Endothelial cell of umbilical vein (primary cell): ENCODE data around the gene LINC01488. TPM values are rescaled to one million over a fixed set of nuclear protein-coding genes. Genes with fewer than 3 reads are reported as not detected.

Experiments
- BruUV-seq: library from RNA; stranded (reverse); fragments of 400-500 nt; replicated peaks from 2 replicates; lab custom pipeline; 2021; lab: Mats Ljungman, UMichigan
- CTCF ChIA-PET: fragments of 300-600, 350-600 bp; sonication (Branson Sonifier 250); formaldehyde crosslinking; loops from one replicate; lab custom pipeline; 2021; ENCODE audit warnings: antibody characterized with exemption, inconsistent platforms; lab: Charles Lee
- POLR2A ChIA-PET: fragments of 300-600, 350-600 bp; sonication (Branson Sonifier 250); formaldehyde crosslinking; loops from one replicate; lab custom pipeline; 2021; ENCODE audit warnings: antibody characterized with exemption, inconsistent platforms; lab: Charles Lee
- DNase-seq: peaks from one replicate; pipeline ENCODE4 v3.0.0-alpha.2; 2011; ENCODE audit warnings: low read depth, low spot score
- FAIRE-seq: peaks from 2 replicates; lab custom pipeline; 2011; peaks lifted over from hg19 to GRCh38; lab: Jason Lieb, UNC
- H2AFZ ChIP-seq: 2 replicates; pipeline ENCODE4 v1.6.0; 2012; ENCODE audit warnings: low read depth, low read length, control low read depth, inconsistent platforms
- H3K27ac ChIP-seq: 2 replicates; pipeline ENCODE4 v1.5.1; 2011; ENCODE audit warnings: low read depth, mild to moderate bottlenecking, control low read depth, low read length, moderate library complexity; ENCODE audit not compliant: insufficient read depth
- H3K27me3 ChIP-seq, 2 experiments: 2 replicates each; pipeline versions ENCODE4 v1.6.0 to v1.6.1; 2011; ENCODE audit warnings: low read length in 2 of 2, mixed read lengths in 1 of 2; ENCODE audit not compliant: control insufficient read depth in 2 of 2, insufficient read depth in 2 of 2
- H3K36me3 ChIP-seq, 2 experiments: 2 replicates in 1 of 2; 3 replicates in 1 of 2; pipeline ENCODE4 v1.5.1; 2011; ENCODE audit warnings: low read length in 2 of 2, mild to moderate bottlenecking in 1 of 2, moderate library complexity in 1 of 2; ENCODE audit not compliant: control insufficient read depth in 2 of 2, insufficient read depth in 2 of 2; ENCODE audit errors: extremely low read depth in 1 of 2
- H3K4me1 ChIP-seq: 3 replicates; pipeline ENCODE4 v1.5.1; 2011; ENCODE audit warnings: mild to moderate bottlenecking, low read length; ENCODE audit not compliant: control insufficient read depth, insufficient read depth; ENCODE audit errors: extremely low read depth
- H3K4me2 ChIP-seq: 2 replicates; pipeline ENCODE4 v1.6.1; 2011; ENCODE audit warnings: low read length, control low read depth, mixed read lengths; ENCODE audit not compliant: insufficient read depth
- H3K4me3 ChIP-seq, 3 experiments: fragments of 200-600 bp in 1 of 3; sonication (generic), shearing (Covaris generic) in 1 of 3; replicated peaks in 1 of 3; 2 replicates each; pipeline ENCODE4 v1.5.1; 2011 to 2016; ENCODE audit warnings: control low read depth in 3 of 3, low read length in 3 of 3, mild to moderate bottlenecking in 2 of 3, inconsistent platforms in 1 of 3, low read depth in 1 of 3, moderate library complexity in 1 of 3; ENCODE audit not compliant: insufficient read depth in 1 of 3
- H3K79me2 ChIP-seq: 2 replicates; pipeline ENCODE4 v1.6.0; 2012; ENCODE audit warnings: low read length, inconsistent platforms; ENCODE audit not compliant: control insufficient read depth, insufficient read depth
- H3K9ac ChIP-seq: replicated peaks from 2 replicates; pipeline ENCODE3; 2011; ENCODE audit warnings: low read length, control low read depth; ENCODE audit not compliant: insufficient read depth; ENCODE audit errors: extremely low read depth
- H3K9me1 ChIP-seq: replicated peaks from 3 replicates; pipeline ENCODE4 v1.6.0; 2011; ENCODE audit warnings: mild to moderate bottlenecking, low read length; ENCODE audit not compliant: control insufficient read depth, insufficient read depth; ENCODE audit errors: extremely low read depth
- H3K9me3 ChIP-seq: replicated peaks from 2 replicates; pipeline ENCODE4 v1.5.1; 2012; ENCODE audit warnings: low read length, inconsistent platforms; ENCODE audit not compliant: control insufficient read depth, insufficient read depth
- H4K20me1 ChIP-seq: replicated peaks from 2 replicates; pipeline ENCODE3; 2011; ENCODE audit warnings: mild to moderate bottlenecking, low read length; ENCODE audit not compliant: control insufficient read depth, insufficient read depth; ENCODE audit errors: extremely low read depth
- CTCF ChIP-seq, 2 donors: IDR thresholded peaks; 1 replicate in 1 of 2; 2 replicates in 1 of 2; pipeline ENCODE4 v1.5.1; 2011; ENCODE audit warnings: low read length in 2 of 2, mild to moderate bottlenecking in 2 of 2, moderate library complexity in 2 of 2, control low read depth in 1 of 2, inconsistent platforms in 1 of 2, low read depth in 1 of 2; ENCODE audit not compliant: insufficient read depth in 1 of 2; ENCODE audit errors: extremely low read depth in 1 of 2
- EZH2 ChIP-seq: IDR thresholded peaks from 2 replicates; pipeline ENCODE4 v1.6.1; 2012; ENCODE audit warnings: borderline replicate concordance, low read depth, mild to moderate bottlenecking, moderate library complexity, low read length, inconsistent platforms; ENCODE audit not compliant: severe bottlenecking
- FOS ChIP-seq: IDR thresholded peaks from 2 replicates; pipeline ENCODE4 v1.6.1; 2011; ENCODE audit warnings: mild to moderate bottlenecking, low read length, moderate library complexity, borderline replicate concordance; ENCODE audit not compliant: insufficient read depth
- GATA2 ChIP-seq: IDR thresholded peaks from 2 replicates; pipeline ENCODE4 v1.7.0; 2011; ENCODE audit warnings: low read depth, mild to moderate bottlenecking, moderate library complexity, mixed read lengths, low read length; ENCODE audit not compliant: insufficient read length, insufficient read depth
- JUN ChIP-seq: IDR thresholded peaks from 2 replicates; pipeline ENCODE4 v1.6.1; 2011; ENCODE audit warnings: borderline replicate concordance, low read depth; ENCODE audit not compliant: insufficient read length, insufficient read depth
- MAX ChIP-seq: IDR thresholded peaks from 2 replicates; pipeline ENCODE4 v1.6.1; 2011; ENCODE audit not compliant: insufficient read depth, insufficient read length
- MYC ChIP-seq: IDR thresholded peaks from one replicate; pipeline ENCODE4 v1.6.1; 2011; ENCODE audit warnings: mild to moderate bottlenecking, low read depth, low read length
- POLR2A ChIP-seq: IDR thresholded peaks from 2 replicates; pipeline ENCODE4 v1.6.1; 2012; ENCODE audit warnings: low read depth, mild to moderate bottlenecking, control low read depth, low read length
- POLR2AphosphoS5 ChIP-seq: IDR thresholded peaks from 2 replicates; pipeline ENCODE4 v1.6.1; 2012; ENCODE audit warnings: low read depth, mild to moderate bottlenecking, control low read depth, low read length, moderate library complexity; ENCODE audit not compliant: insufficient read depth
- dilution Hi-C: fragments of 300-500 bp; cut with MboI; formaldehyde crosslinking; loops from one replicate; pipeline ENCODE4 v1.15.0; 2019; ENCODE audit warnings: low sequenced_read_pairs; ENCODE audit not compliant: extremely low pct_ligation_motif_present
- intact Hi-C: fragments of 100-400 bp; cut with micrococcal nuclease; formaldehyde crosslinking; loops from one replicate; pipeline ENCODE4 v1.10.0; 2022
- polyA plus RNA-seq, 4 experiments: library from polyadenylated mRNA; depleted of rRNA in 3 of 4; stranded (reverse) in 3 of 4; unstranded in 1 of 4; fragments of >200 nt; gene quantifications; 2 replicates each; pipeline versions ENCODE4 v1.2.1 to v1.2.3, GENCODE V29; 2011 to 2012; ENCODE audit warnings: missing spikeins in 1 of 4
- total RNA-seq: library from RNA; stranded (reverse); gene quantifications from 2 replicates; pipeline ENCODE4 v1.2.3, GENCODE V29; 2021

The LINC01488 gene
- total and polyA plus RNA-seq, 2 donors (not counting 3 experiments of a cell fraction or from before 2014, with no cell fraction given) = not detected

- Histone ChIP-seq H3K9ac (no peak overlapping the region), H3K9me1 (no peaks in the 10 kb centered on the region), H3K79me2 (no peaks in the 10 kb centered on the region), H4K20me1 (no peaks in the 10 kb centered on the region), H3K9me3 (no peaks in the 10 kb centered on the region), H3K4me1 (no peaks in the 10 kb centered on the region), H2AFZ (no peak overlapping the region), H3K4me3 (no peak overlapping the region), H3K36me3 (no peaks in the 10 kb centered on the region), H3K27ac (no peak overlapping the region), H3K4me2 (no peak overlapping the region), H3K27me3 (no peaks in the 10 kb centered on the region)
- dilution Hi-C loops (no loop called here), intact Hi-C loops (no loop called here)
- ChIA-PET POLR2A (no interaction called here), CTCF (no interaction called here)
- DNase-seq (no peak), FAIRE-seq (no peak)
- TF ChIP-seq POLR2AphosphoS5 (no peak), GATA2 (no peak), JUN (no peak), EZH2 (no peak), MYC (no peak), POLR2A (no peak), FOS (no peak), CTCF (IDR thresholded peaks at IDR 0.05; ENCODE audit: extremely low read depth in 1 of 2, insufficient read depth in 1 of 2, low read depth in 1 of 2, low read length in 2 of 2) (no peak), MAX (no peak)
- no TSS peak for BruUV-seq
Observed at GRCh38 chr11:69518081-69518950, 36.9 kb downstream of the LINC01488 start.
